ENCODE measurements around the gene GZMM.

Gene GZMM

GRCh38 chr19:543910-544608 lies at the start of gene GZMM:
TSS of gene GZMM (plus strand) at chr19:544053. CDS start at chr19:544072, 19 bp downstream.
- in situ Hi-C loops (cut with HindIII; ENCODE audit: low pct_ligation_motif_present, low pct_unique_long_range_greater_than_20kb, low sequenced_read_pairs) = no loop called here
- no peak for DNase-seq

DNA sequence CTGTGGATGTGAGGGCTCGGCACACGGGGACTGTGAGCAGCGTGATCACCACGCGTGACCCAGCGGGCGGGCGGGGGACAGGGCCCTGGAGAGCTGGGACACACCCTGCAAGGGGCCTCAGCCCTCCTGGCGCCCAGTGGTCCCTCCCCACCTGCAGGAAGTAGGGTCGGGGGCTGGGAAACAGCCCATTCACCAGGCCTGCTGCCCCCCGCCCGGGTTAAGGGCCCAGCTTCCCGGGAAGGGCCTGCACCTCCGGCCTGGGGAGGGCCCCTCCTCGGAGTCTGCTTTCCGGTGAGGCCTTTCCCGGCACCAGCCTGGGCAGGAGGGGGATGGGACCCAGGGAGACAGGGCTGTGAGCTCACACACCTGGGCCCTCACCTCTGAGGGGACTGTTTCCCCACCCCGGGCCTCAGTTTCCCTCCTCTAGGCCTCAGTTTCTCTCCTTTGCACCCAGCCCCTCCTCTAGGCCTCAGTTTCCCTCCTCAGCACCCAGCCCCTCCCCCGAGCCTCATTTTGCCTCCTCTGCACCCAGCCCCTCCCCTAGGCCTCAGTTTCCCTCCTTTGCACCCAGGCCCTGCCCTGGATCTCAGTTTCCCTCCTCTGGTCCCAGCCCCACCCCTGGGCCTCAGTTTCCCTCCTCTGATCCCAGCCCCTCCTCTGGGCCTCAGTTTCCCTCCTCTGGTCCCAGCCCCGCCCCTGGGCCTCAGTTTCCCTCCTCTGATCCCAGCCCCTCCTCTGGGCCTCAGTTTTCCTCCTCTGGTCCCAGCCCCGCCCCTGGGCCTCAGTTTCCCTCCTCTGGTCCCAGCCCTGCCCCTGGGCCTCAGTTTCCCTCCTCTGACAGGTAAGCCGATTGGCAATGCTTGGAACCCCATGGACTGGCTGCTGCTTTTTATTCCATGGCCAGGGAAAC lies 49.4 kb upstream of the GZMM start:
- no peak for DNase-seq
- in situ Hi-C loops (cut with HindIII; ENCODE audit: low pct_ligation_motif_present, low pct_unique_long_range_greater_than_20kb, low sequenced_read_pairs) = no loop called here

DNA sequence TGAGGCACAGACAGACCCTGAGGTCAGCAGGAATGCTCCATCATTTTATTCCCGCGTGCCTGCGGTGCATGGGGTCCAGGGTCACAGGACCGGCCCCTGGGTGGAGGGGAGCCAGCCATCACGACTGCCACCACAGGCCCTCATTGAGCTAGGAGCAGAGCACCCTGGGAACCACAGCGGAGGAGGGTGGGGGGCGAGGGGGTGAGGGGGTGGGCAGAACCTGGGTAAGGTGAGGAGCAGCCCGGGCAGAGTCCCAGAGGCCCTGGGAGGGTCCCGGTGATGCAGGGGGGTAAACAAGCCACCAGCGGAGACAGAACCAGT lies 48.8 kb upstream of the GZMM start:
- in situ Hi-C loops (cut with HindIII; ENCODE audit: low pct_ligation_motif_present, low pct_unique_long_range_greater_than_20kb, low sequenced_read_pairs) = no loop called here
- DNase-seq = no peak

DNA sequence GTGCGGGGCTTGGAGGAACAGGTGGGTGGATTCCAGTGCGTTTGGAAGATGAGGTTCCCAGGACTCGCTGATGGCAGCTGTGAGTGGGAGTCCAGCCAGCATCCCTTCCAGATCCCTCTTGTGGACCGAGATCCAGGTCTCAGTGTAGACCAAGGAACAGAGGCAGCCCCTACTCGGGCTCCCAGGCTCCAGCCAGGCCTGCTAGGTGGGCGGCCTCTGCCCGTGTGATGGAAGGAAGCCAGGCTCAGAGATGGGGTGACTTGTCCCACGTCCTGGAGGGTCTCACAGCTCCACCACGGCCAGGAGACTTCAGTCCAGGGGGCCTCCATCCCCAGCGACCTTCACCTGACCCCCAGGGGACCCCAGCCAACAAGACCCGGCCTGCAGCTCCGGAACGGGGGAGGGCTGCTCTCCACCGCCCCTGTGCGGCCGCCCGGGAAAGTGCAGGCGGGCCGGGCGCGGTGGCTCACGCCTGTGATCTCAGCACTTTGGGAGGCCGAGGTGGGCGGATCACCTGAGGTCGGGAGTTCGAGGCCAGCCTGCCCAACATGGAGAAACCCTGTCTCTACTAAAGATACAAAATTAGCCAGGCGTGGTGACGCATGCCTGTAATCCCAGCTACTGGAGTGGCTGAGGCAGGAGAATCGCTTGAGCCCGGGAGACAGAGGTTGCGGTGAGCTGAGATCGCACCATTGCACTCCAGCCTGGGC lies 48.3 kb upstream of the GZMM start:
- DNase-seq = peak; percentile 18
- in situ Hi-C loops (cut with HindIII; ENCODE audit: low pct_ligation_motif_present, low pct_unique_long_range_greater_than_20kb, low sequenced_read_pairs) = no loop called here

DNA sequence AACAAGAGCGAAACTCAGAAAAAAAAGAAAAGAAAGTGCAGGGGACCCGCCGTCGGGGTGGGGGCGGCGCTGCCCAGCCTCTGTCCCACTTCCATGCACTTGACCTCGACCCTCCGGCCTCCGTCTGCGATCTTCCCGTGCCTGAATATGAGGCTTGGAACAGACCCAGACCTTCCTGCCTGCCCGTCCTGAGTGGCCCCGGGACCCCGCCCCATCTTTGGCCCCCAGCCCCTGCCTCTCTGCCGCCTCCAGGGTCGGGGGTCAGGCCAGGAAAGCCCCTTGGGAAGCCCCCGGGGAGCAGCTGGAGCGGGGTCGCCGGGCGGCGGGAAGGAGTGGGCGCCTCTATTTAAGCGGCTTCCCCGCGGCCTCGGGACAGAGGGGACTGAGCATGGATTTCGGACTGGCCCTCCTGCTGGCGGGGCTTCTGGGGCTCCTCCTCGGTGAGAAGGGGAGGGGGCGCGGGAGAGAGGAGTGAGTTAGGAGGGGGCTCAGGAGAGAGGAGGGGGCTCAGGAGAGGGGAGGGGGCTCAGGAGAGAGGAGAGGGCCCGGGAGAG lies 47.7 kb upstream of the GZMM start, which contains the start of gene MADCAM1:
MADCAM1 (plus strand) TSS at position 375 of the 554 bp plus-strand sequence; CDS start at position 389, 14 bp downstream.
- no peak for DNase-seq
- in situ Hi-C loops (cut with HindIII; ENCODE audit: low pct_ligation_motif_present, low pct_unique_long_range_greater_than_20kb, low sequenced_read_pairs) = no loop called here

DNA sequence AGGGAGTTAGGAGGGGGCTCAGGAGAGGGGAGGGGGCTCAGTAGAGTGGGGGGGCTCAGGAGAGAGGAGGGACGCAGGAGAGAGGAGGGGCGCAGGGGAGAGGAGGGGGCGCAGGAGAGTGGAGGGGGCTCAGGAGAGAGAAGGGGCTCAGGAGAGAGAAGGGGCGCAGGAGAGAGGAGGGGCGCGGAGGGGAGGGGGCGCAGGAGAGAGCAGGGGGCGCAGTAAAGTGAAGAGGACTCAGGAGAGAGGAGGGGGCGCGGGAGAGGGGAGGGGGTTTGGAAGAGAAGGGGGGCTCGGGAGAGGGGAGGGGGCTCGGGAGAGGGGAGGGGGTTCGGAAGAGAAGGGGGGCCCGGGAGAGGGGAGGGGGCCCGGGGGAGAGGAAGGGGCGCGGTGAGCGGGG lies 46.9 kb upstream of the GZMM start:
- in situ Hi-C loops (cut with HindIII; ENCODE audit: low pct_ligation_motif_present, low pct_unique_long_range_greater_than_20kb, low sequenced_read_pairs) = no loop called here

DNA sequence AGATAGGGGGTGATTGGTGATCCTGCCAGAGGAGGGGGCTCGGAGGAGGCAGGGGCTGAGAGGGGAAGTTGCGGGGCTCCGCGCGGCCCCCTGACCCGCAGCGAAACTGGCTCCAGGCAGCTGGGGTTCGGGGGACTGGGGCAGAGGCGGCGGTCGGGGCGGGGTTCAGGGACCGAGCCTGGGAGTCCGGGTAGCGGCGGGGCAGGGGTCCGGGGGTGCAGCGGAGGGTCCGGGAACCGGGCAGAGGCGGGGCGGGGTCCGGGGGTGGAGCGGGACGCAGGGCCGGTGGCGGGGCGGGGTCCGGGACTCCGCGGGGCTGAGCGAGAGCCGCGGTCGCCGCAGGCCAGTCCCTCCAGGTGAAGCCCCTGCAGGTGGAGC lies 46.4 kb upstream of the GZMM start:
- DNase-seq = no peak
- in situ Hi-C loops (cut with HindIII; ENCODE audit: low pct_ligation_motif_present, low pct_unique_long_range_greater_than_20kb, low sequenced_read_pairs) = no loop called here

More for the DNA sequence above, 46.9 kb upstream of the GZMM start:
- DNase-seq = no peak

GRCh38 chr19:497869-498510 lies 45.9 kb upstream of the GZMM start:
- in situ Hi-C loops (cut with HindIII; ENCODE audit: low pct_ligation_motif_present, low pct_unique_long_range_greater_than_20kb, low sequenced_read_pairs) = no loop called here
- DNase-seq = no peak

GRCh38 chr19:498511-498891 lies 45.4 kb upstream of the GZMM start:
- in situ Hi-C loops (cut with HindIII; ENCODE audit: low pct_ligation_motif_present, low pct_unique_long_range_greater_than_20kb, low sequenced_read_pairs) = no loop called here
- DNase-seq = no peak

GRCh38 chr19:498977-499623 lies 44.8 kb upstream of the GZMM start:
- in situ Hi-C loops (cut with HindIII; ENCODE audit: low pct_ligation_motif_present, low pct_unique_long_range_greater_than_20kb, low sequenced_read_pairs) = no loop called here
- DNase-seq = no peak

- in situ Hi-C loops (cut with HindIII; ENCODE audit: low pct_ligation_motif_present, low pct_unique_long_range_greater_than_20kb, low sequenced_read_pairs) = no loop called here
- no peak for DNase-seq
These were observed 42.2 kb upstream of the GZMM start for GRCh38 chr19:501646-502045.

DNA sequence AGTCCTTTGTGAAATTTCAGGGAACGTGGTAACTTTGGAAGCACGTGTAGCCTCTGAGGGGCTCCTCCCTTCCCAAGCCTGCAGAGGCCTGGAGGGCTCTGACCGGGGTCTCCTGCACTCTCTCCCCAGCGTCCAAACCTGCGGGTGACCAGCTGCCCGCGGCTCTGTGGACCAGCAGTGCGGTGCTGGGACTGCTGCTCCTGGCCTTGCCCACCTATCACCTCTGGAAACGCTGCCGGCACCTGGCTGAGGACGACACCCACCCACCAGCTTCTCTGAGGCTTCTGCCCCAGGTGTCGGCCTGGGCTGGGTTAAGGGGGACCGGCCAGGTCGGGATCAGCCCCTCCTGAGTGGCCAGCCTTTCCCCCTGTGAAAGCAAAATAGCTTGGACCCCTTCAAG lies 39.2 kb upstream of the GZMM start:
- DNase-seq = no peak
- in situ Hi-C loops (cut with HindIII; ENCODE audit: low pct_ligation_motif_present, low pct_unique_long_range_greater_than_20kb, low sequenced_read_pairs) = no loop called here

DNA sequence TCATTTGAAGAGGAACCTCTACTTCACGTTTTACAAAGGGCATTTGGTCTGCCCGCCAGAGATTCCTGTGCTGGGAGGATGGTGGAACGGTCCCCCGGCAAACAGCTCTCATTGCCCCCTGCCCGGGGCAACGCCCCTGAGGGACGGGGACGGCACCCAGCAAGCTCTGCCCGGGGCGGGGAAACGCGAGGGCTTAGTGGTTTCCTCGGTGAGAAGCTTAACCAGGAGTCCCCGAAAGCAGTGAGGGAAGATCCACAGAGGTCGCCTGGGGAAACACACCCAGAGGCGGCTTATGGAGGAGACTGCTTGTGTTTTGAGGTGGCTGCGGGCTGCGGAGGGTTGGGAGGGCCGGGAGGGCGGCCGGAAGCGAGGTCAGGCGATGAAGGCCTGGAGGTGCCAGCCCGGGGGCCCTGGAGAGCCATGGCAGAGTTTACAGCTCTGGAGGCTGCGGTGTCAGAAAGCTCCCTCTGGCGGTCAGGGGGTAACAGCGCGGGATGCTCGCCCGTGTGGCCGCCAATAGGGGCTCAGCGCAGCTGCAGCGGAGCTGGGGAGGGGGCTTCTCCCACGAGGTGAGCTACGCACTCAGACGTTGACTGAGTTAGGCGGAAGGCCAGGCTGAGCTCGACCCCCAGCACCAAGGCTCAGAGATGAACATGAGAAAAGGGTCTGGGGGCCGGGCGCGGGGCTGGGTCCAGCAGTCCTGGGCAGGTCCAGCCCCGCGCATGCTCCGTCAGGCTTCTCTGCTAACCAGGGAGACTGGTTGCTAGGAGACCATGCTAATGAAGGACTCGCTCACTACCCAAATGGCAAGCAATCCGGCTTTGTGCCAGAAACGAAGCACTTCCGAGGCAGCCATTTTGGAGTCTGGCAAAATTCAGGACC lies 37.2 kb upstream of the GZMM start:
- in situ Hi-C loops (cut with HindIII; ENCODE audit: low pct_ligation_motif_present, low pct_unique_long_range_greater_than_20kb, low sequenced_read_pairs) = no loop called here
- peak; percentile 99 for DNase-seq

GRCh38 chr19:507286-508203 lies 36.3 kb upstream of the GZMM start, which contains the start of gene TPGS1:
TSS of gene TPGS1 (plus strand) at chr19:507497. CDS start at chr19:507507, 10 bp downstream.
- in situ Hi-C loops (cut with HindIII; ENCODE audit: low pct_ligation_motif_present, low pct_unique_long_range_greater_than_20kb, low sequenced_read_pairs) = no loop called here
- peak; percentile 66 for DNase-seq

DNA sequence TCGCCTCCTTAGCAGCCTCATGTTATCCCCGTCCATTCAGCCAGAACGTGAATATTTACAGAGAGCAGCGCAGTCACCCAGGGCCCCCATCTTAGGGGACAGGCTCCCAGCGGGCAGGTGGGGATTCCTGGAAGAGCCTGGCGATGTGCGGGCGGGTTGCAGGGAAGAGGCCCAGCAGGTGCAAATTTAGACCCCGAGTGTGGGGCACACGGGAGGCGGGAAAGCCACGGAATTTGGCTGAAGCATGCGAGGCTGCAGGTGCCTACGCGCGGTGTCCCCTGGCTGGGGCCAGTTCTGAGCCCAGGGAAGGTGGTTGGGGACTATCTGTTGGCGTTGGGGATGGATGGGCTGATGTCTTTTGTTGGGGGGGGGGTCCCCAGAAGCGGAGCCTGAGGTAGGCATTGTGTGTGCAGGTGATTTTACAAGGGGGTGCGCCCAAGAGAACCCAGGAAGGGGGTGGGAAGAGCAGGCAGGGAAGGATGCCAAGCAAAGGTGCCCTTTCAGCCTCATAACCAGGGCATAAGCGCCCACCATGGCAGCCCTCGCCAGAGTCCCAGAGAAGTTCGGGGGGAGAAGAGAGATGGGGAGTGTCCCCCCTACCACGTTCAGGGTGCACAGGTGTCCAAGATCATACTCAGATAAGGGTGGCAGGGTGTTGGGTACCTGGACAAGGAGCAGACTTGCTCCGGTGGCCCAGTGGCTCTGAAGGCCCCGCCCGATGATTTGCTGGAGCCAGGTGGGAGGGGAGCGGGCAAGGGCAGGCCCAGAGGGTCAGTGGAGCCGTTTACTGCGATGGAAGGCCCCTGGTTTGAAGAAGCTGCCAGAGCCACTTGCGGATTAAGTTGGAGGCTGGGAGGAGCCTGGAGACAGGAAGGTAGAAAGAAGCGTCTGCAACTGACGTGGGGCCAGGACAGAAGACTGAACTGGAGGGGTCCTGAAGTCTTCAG lies 35.4 kb upstream of the GZMM start:
- in situ Hi-C loops (cut with HindIII; ENCODE audit: low pct_ligation_motif_present, low pct_unique_long_range_greater_than_20kb, low sequenced_read_pairs) = no loop called here
- no peak for DNase-seq
